Measurements from ENCODE around the gene MYO7B.
A peak's percentile ranks its signal among the peaks of the same experiment; 100 is the strongest.

Gene MYO7B

GRCh38 chr2:127670055-127670956 lies 134.8 kb downstream of the MYO7B start:
- no peak for DNase-seq

GRCh38 chr2:127670957-127671290 lies 135.4 kb downstream of the MYO7B start:
- no peak for DNase-seq

- DNase-seq = no peak
These were observed 136.2 kb downstream of the MYO7B start for GRCh38 chr2:127671557-127672302.

GRCh38 chr2:127672341-127673224 lies 137.1 kb downstream of the MYO7B start:
- DNase-seq = no peak

GRCh38 chr2:127673291-127674069 lies 138.0 kb downstream of the MYO7B start:
- DNase-seq = no peak

- peak; percentile 23 for DNase-seq
These were observed 139.0 kb downstream of the MYO7B start for GRCh38 chr2:127674241-127675209.

- no peak for DNase-seq
These were observed 140.1 kb downstream of the MYO7B start, which contains the start of gene LIMS2 for GRCh38 chr2:127675331-127676261. LIMS2 (minus strand) TSS chr2:127675530; CDS start chr2:127675024, 506 bp downstream.

- no peak for DNase-seq
These were observed 141.4 kb downstream of the MYO7B start for GRCh38 chr2:127676906-127677305.

GRCh38 chr2:127678531-127678930 lies 143.0 kb downstream of the MYO7B start:
- no peak for DNase-seq

GRCh38 chr2:127678991-127679390 lies 143.5 kb downstream of the MYO7B start:
- DNase-seq = no peak

GRCh38 chr2:127679680-127680361 lies 144.3 kb downstream of the MYO7B start:
- no peak for DNase-seq

- no peak for DNase-seq
These were observed 145.3 kb downstream of the MYO7B start for GRCh38 chr2:127680706-127681287.

GRCh38 chr2:127681288-127681804 lies 145.9 kb downstream of the MYO7B start:
- DNase-seq = no peak

- no peak for DNase-seq
These were observed 146.7 kb downstream of the MYO7B start for GRCh38 chr2:127681976-127682857.

- DNase-seq = no peak
These were observed 147.6 kb downstream of the MYO7B start for GRCh38 chr2:127683056-127683455.

- no peak for DNase-seq
These were observed 148.3 kb downstream of the MYO7B start for GRCh38 chr2:127683757-127684156.

- DNase-seq = no peak
These were observed 150.1 kb downstream of the MYO7B start for GRCh38 chr2:127685410-127686080.

Data from stimulated activated CD4-positive, alpha-beta T cell treated with anti-CD3 and anti-CD28 coated beads, Interleukin-12 subunit alpha, Interleukin-12 subunit beta, amount 100 ng/mL, for 4 hours (primary cell).